ENCODE data around the gene BACH2.

- TF ChIP-seq, protein P1, sequence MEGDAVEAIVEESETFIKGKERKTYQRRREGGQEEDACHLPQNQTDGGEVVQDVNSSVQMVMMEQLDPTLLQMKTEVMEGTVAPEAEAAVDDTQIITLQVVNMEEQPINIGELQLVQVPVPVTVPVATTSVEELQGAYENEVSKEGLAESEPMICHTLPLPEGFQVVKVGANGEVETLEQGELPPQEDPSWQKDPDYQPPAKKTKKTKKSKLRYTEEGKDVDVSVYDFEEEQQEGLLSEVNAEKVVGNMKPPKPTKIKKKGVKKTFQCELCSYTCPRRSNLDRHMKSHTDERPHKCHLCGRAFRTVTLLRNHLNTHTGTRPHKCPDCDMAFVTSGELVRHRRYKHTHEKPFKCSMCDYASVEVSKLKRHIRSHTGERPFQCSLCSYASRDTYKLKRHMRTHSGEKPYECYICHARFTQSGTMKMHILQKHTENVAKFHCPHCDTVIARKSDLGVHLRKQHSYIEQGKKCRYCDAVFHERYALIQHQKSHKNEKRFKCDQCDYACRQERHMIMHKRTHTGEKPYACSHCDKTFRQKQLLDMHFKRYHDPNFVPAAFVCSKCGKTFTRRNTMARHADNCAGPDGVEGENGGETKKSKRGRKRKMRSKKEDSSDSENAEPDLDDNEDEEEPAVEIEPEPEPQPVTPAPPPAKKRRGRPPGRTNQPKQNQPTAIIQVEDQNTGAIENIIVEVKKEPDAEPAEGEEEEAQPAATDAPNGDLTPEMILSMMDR (conservative IDR thresholded peaks at IDR 0.05; ENCODE audit: low read depth in 2 of 2) = no peak
- TF ChIP-seq POLR2AphosphoS5 (IDR thresholded peaks at IDR 0.05; ENCODE audit: low read depth) (no peak), EZH2phosphoT487 (IDR thresholded peaks at IDR 0.05; ENCODE audit: unreplicated experiment) (no peak), EZH2 (IDR thresholded peaks at IDR 0.05; ENCODE audit: low read depth, unreplicated experiment) (no peak), REST (IDR thresholded peaks at IDR 0.05; ENCODE audit: unreplicated experiment) (no peak), ZNF114 (CRISPR knock-in tag; IDR thresholded peaks at IDR 0.05) (no peak), NANOG (IDR thresholded peaks at IDR 0.05; ENCODE audit: borderline replicate concordance) (no peak), CREB1 (CRISPR knock-in tag; IDR thresholded peaks at IDR 0.05; ENCODE audit: low read depth) (no peak), ZNF331 (CRISPR knock-in tag; IDR thresholded peaks at IDR 0.05; ENCODE audit: low read depth) (no peak), JUNB (IDR thresholded peaks at IDR 0.05; ENCODE audit: unreplicated experiment) (no peak), STAT1 (IDR thresholded peaks at IDR 0.05; ENCODE audit: unreplicated experiment) (no peak)
- TF ChIP-seq, protein P2, sequence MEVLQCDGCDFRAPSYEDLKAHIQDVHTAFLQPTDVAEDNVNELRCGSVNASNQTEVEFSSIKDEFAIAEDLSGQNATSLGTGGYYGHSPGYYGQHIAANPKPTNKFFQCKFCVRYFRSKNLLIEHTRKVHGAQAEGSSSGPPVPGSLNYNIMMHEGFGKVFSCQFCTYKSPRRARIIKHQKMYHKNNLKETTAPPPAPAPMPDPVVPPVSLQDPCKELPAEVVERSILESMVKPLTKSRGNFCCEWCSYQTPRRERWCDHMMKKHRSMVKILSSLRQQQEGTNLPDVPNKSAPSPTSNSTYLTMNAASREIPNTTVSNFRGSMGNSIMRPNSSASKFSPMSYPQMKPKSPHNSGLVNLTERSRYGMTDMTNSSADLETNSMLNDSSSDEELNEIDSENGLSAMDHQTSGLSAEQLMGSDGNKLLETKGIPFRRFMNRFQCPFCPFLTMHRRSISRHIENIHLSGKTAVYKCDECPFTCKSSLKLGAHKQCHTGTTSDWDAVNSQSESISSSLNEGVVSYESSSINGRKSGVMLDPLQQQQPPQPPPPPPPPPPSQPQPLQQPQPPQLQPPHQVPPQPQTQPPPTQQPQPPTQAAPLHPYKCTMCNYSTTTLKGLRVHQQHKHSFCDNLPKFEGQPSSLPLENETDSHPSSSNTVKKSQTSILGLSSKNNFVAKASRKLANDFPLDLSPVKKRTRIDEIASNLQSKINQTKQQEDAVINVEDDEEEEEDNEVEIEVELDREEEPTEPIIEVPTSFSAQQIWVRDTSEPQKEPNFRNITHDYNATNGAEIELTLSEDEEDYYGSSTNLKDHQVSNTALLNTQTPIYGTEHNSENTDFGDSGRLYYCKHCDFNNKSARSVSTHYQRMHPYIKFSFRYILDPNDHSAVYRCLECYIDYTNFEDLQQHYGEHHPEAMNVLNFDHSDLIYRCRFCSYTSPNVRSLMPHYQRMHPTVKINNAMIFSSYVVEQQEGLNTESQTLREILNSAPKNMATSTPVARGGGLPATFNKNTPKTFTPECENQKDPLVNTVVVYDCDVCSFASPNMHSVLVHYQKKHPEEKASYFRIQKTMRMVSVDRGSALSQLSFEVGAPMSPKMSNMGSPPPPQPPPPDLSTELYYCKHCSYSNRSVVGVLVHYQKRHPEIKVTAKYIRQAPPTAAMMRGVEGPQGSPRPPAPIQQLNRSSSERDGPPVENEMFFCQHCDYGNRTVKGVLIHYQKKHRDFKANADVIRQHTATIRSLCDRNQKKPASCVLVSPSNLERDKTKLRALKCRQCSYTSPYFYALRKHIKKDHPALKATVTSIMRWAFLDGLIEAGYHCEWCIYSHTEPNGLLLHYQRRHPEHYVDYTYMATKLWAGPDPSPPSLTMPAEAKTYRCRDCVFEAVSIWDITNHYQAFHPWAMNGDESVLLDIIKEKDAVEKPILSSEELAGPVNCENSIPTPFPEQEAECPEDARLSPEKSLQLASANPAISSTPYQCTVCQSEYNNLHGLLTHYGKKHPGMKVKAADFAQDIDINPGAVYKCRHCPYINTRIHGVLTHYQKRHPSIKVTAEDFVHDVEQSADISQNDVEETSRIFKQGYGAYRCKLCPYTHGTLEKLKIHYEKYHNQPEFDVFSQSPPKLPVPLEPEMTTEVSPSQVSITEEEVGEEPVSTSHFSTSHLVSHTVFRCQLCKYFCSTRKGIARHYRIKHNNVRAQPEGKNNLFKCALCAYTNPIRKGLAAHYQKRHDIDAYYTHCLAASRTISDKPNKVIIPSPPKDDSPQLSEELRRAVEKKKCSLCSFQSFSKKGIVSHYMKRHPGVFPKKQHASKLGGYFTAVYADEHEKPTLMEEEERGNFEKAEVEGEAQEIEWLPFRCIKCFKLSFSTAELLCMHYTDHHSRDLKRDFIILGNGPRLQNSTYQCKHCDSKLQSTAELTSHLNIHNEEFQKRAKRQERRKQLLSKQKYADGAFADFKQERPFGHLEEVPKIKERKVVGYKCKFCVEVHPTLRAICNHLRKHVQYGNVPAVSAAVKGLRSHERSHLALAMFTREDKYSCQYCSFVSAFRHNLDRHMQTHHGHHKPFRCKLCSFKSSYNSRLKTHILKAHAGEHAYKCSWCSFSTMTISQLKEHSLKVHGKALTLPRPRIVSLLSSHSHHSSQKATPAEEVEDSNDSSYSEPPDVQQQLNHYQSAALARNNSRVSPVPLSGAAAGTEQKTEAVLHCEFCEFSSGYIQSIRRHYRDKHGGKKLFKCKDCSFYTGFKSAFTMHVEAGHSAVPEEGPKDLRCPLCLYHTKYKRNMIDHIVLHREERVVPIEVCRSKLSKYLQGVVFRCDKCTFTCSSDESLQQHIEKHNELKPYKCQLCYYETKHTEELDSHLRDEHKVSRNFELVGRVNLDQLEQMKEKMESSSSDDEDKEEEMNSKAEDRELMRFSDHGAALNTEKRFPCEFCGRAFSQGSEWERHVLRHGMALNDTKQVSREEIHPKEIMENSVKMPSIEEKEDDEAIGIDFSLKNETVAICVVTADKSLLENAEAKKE (CRISPR knock-in tag; IDR thresholded peaks at IDR 0.05) = no peak
- TF ChIP-seq, protein P3, sequence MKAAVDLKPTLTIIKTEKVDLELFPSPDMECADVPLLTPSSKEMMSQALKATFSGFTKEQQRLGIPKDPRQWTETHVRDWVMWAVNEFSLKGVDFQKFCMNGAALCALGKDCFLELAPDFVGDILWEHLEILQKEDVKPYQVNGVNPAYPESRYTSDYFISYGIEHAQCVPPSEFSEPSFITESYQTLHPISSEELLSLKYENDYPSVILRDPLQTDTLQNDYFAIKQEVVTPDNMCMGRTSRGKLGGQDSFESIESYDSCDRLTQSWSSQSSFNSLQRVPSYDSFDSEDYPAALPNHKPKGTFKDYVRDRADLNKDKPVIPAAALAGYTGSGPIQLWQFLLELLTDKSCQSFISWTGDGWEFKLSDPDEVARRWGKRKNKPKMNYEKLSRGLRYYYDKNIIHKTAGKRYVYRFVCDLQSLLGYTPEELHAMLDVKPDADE (IDR thresholded peaks at IDR 0.05) = no peak
Observed at GRCh38 chr6:90053614-90054013, 243.0 kb downstream of the BACH2 start.

Data from GM23338 (cell line).